Central memory CD4-positive, alpha-beta T cell (primary cell): ENCODE measurements around the gene LAMC3.
A peak's percentile ranks its signal among the peaks of the same experiment; 100 is the strongest.

Experiments
- DNase-seq: peaks from one replicate; pipeline ENCODE4 v3.0.0; 2022

The LAMC3 gene

DNA sequence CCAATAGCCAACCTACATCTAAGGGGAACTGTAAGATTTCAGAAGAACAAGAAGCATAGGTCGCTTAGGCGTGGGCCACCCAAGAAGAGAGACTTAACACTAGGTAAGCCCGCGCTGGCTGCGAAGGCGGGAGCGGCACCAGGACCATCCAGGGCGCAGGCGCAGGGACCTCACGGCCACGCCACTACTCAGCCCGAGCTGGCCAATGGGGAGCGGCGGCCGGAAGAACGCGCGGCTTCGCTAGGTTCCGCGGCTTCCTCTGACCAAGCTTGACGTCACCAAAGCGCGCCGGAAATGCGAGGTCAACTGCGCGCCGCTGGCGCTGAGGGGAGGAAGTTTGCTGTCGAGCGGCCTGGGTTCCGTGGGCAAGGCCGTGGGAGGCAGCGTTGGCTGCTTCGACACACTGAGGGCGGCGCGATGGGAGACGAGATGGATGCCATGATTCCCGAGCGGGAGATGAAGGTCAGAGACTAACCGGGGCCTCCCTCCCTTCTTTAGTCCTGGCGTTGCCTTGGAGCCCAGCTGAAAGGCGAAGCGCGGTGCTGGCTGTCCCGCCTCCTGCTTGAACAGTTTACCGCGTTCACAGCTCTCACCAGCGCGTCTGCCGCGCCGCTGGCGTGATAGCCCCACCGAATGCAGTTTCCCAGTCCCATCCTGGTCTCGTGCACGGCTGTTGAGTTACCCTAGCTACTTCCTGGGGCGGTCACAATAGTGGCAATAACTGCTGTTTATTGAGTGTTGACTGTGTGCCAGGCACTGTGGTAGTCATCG, 116.5 kb downstream of the LAMC3 start, which contains the start of gene NUP214:
TSS of gene NUP214 (plus strand) at position 299 of the 771 bp plus-strand sequence. CDS start at position 418, 119 bp downstream.
- peak; percentile 98 for DNase-seq

DNA sequence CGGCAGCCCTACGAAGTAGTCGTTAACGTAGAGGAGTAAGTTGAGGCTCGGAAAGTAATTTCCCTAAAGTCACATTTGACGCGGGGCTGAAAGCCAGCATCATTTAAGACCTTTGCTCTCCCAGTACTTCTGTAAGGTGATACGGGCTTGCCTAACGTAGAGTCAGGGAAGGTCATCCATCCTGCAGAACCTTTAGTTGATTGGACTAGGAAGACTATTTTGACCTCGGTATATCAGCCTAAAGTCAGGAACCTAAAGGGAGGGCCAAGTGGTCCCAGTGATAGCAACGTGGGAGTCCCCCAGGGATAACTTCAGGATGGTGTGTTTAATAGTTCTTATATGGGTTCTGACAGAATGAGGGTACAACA, 117.1 kb downstream of the LAMC3 start:
- no peak for DNase-seq

DNA sequence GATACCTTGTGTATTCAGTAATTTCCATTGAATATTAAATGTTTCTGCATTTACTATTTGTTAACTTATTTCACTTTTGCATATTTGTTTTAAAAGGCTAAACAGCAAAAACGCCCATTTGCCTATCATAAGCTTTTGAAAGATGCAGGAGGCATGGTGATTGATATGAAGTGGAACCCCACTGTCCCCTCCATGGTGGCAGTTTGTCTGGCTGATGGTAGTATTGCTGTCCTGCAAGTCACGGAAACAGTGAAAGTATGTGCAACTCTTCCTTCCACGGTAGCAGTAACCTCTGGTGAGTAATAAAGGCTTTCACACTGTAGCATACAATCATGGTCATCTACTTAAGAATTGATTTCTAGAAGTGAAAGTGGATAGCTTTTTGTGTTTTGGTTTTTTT, 120.2 kb downstream of the LAMC3 start:
- DNase-seq, result no peak

DNA sequence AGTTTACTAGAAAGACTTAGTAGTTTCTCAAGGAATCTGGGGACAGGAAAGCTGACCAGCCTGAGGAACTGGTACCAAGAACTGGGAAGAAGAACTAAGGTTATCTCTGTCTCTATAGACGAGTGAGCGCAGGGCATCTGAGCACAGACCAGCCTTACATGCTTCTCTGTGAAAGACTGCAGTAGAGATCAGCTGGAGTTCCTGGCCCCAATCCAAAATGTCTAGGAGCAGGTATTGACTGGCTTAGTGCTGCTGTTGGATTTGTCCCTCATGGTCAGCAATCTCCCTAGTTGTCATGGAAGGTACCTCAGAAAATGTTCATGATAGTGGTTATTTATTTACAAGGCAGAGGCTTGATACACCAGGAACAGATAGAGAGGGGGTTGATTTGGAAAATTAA, 129.7 kb downstream of the LAMC3 start:
- DNase-seq, result no peak

DNA sequence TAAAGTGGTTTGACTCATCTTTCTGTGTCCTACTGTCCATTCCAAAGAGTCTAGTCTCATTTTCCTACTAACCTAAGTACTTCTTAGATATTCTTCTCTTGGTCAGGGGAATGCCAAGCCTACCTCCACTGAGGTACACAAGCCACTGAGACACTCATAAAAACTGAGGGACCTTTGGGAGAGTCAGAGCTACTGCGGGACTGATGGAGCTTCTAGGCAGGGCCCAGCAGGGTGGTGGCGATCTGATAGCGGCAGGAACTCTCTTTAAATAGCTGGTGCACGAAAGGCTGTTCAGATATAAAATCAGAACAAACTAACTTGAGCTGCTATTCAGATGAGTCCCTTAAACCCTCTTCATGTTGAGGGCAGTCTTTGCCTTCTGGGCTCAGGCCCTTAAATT, 131.1 kb downstream of the LAMC3 start:
- no peak for DNase-seq

DNA sequence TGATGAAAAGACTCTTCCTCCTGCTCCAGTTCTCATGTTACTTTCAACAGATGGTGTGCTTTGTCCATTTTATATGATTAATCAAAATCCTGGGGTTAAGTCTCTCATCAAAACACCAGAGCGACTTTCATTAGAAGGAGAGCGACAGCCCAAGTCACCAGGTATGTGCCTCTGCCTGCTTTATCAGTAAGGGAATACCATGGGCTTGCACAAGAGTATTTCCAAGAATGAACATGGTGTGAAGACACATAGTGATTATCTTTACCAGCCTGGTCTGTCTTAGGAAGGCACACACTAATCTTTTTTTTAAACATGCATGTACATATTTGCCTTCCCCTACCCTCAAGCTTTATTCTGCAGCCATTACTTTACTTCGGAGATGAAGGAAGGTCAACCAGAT, 131.6 kb downstream of the LAMC3 start:
- DNase-seq, result no peak

DNA sequence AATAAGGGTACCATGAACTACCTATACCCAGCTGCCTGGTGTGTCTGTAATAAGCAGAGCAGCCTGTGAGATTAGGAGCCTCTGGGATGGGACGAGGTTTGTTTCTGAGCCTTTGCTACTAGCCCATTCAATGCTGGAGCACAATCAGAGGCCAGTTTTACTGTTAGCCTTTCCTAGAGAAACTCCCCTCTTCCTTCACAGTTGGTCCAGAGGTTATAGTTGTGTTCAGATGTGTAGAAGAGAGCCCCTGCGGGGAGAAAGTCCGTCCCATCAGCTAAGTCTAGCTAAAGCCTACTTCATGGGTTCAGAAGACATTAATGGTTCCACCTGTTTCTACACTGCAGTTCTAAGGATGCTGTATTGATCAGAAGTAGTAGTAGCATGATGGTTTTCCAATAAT, 133.2 kb downstream of the LAMC3 start:
- DNase-seq, result no peak
